AG09309 (cell line): ENCODE data around the gene KAZN.

Source experiments
- DNase-seq: peaks from one replicate; pipeline ENCODE4 v3.0.0-alpha.2; 2010; ENCODE audit warnings: low read depth
- H3K4me3 ChIP-seq: 2 replicates; pipeline ENCODE4 v1.5.1; 2011; ENCODE audit warnings: mild to moderate bottlenecking, low read depth, low read length, moderate library complexity; ENCODE audit not compliant: control insufficient read depth
- TF ChIP-seq, protein P1 (sequence below): IDR thresholded peaks from 2 replicates; pipeline ENCODE4 v1.5.1; 2011; ENCODE audit warnings: mild to moderate bottlenecking, low read depth, low read length, inconsistent platforms; ENCODE audit not compliant: insufficient read depth, control insufficient read depth; ENCODE audit errors: missing control alignments

The KAZN gene

DNA sequence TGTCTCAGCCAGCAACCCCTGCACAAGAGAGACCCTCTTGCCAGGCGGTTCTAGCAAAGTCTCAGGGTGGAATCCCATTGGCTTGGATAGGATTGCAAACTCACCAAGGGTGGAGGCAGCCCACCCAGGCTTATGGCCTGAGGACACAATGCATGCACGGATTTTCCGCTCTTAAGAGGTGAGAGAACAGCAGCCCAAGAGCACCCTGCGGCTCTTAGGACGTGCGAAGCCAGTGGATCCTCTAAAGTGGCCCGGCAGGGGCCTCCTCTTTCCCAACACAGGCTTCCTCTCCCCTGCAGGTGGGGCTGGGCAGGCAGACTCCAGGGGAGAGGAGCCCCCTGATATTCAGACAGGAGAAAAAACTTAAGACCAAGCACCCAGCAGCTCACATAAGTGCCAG, 523.8 kb downstream of the KAZN start:
- no peak overlapping the region for H3K4me3 ChIP-seq
- DNase-seq, result no peak
- TF ChIP-seq, protein P1, sequence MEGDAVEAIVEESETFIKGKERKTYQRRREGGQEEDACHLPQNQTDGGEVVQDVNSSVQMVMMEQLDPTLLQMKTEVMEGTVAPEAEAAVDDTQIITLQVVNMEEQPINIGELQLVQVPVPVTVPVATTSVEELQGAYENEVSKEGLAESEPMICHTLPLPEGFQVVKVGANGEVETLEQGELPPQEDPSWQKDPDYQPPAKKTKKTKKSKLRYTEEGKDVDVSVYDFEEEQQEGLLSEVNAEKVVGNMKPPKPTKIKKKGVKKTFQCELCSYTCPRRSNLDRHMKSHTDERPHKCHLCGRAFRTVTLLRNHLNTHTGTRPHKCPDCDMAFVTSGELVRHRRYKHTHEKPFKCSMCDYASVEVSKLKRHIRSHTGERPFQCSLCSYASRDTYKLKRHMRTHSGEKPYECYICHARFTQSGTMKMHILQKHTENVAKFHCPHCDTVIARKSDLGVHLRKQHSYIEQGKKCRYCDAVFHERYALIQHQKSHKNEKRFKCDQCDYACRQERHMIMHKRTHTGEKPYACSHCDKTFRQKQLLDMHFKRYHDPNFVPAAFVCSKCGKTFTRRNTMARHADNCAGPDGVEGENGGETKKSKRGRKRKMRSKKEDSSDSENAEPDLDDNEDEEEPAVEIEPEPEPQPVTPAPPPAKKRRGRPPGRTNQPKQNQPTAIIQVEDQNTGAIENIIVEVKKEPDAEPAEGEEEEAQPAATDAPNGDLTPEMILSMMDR, result no peak

DNA sequence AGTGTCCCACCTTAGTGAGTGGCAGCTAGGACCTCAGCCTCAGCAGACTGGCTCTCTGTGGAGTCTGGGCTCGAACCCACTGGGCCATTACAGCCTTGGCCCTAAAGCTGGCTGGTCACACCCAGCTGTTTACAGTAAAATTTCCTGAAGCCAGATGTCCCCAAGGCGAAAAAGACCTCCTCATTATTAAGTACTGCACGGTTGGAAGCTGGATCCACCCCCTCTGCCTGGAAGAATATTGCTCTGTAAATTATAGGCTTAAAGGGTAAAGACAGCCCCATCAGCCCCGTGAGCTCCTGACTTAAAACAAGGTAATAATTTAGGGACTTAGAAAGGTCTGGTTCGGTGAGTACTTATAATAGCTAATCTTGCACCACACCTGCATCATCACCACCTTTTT, 524.8 kb downstream of the KAZN start:
- H3K4me3 ChIP-seq, result no peak overlapping the region
- no peak for DNase-seq
- TF ChIP-seq, protein P1, result no peak

DNA sequence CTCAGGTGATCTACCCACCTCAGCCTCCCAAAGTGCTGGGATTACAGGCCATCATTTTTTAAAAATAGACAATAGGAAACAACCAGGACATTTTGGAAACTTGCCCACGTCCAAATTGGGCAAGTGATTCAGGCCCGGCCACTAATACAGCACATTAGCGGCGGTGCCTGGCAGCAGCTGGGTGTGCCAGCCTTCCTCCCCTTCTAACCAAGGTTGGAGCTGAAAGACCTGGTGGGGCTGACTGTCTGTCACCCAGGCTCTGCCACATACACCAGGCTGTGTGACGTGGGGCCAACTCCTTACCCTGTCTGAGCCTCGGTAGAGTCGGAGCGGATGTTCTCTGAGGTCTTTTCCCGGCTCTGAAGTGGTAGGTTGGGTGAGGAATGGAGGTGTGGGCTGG, 525.4 kb downstream of the KAZN start:
- TF ChIP-seq, protein P1, result no peak
- H3K4me3 ChIP-seq, result no peak overlapping the region
- no peak for DNase-seq

GRCh38 chr1:15124362-15125100, 526.0 kb downstream of the KAZN start:
- no peak overlapping the region for H3K4me3 ChIP-seq
- DNase-seq, result no peak
- TF ChIP-seq, protein P1, result no peak

DNA sequence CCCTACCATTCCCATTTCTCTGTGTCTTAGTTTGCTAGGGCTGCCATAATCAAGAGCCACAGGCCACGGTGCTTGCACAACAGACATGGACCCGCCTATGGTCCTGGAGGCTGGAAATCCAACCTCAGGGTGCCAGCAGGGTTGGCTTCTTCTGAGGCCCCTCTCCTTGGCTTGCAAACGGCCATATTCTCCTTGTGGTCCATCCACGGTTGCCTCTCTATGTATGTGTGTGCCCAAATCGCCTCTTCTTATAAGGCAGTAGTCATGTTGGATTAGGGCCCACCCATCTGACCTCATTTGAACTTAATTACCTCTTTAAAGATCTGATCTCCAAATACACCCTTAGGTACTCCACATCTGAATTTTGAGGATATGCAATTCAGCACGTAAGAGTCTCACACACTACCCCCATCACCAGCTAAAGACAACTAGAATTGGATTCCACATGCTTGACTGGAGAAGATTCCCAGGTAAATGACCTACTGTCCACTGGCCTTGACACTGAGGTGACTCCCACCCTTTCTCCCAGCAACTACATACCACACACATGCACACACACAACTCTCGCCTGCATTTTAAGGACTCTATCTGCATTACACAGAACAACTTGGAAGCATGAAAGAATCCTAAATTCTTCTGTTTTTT, 526.7 kb downstream of the KAZN start:
- TF ChIP-seq, protein P1, result no peak
- no peak for DNase-seq

DNA sequence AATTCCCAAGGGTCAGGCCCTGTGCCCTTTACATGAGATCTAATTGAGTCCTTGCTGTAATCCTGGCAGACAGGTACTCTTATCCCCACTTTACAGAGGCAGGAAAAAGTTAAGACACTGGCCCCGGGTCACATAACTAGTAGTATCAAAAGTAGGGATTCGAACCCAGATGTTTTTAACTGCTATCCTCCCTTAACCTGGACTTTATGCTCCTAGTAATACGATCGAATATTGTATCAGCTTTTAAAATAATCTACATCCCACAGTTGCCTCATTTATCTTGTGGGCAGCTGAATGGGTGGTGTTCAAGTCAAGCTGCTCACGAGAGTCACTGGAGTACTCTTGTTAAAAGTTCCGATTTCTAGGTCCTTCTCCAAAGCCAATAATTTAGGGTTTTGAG, 529.6 kb downstream of the KAZN start:
- TF ChIP-seq, protein P1, result no peak
- no peak overlapping the region for H3K4me3 ChIP-seq
- DNase-seq, result no peak

More for the DNA sequence above, 526.7 kb downstream of the KAZN start:
- no peak overlapping the region for H3K4me3 ChIP-seq
